Epithelial cell of prostate (primary cell): ENCODE measurements around the gene KIF11.

Source experiments
- DNase-seq: peaks from one replicate; pipeline ENCODE4 v3.0.0-alpha.2; 2011; ENCODE audit warnings: low read depth, low spot score
- H3K27ac ChIP-seq: fragments of 450-650 bp; 2 replicates; pipeline ENCODE4 v1.5.1; 2017; ENCODE audit warnings: mild to moderate bottlenecking

The KIF11 gene

DNA sequence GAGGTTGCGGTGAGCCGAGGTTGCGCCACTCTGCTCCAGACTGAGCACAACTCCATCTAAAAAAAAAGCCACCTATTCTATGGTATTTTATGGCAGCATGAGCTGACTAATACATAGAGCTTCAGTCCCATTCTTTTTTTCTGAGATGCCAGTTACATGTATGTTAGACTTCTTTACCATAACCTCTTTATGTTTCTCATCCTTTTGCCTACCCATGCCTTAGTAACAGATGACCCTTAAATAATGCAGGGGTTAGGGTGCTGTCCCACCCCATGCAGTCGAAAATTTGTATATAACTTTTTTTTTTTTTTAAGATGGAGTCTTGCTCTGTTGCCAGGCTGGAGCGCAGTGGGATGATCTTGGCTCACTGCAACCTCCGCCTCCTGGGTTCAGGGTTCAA, 74.1 kb downstream of the KIF11 start:
- no peak overlapping the region for H3K27ac ChIP-seq
- no peak for DNase-seq

DNA sequence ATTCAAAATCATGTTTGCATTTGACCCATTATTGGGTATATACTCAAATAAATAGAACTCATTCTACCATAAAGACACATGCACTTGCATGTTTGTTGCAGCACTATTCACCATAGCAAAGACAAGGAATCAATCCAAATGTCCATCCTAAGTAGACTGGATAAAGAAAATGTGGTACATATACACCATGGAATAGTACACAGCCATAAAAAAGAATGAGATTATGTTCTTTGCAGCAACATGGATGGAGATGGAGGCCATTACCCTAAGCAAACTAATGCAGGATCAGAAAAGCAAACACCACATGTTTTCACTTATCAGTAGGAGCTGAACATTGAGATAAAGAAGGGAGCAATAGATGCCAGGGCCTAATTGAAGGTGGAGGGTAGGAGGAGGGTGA, 84.8 kb downstream of the KIF11 start:
- H3K27ac ChIP-seq = no peak overlapping the region
- no peak for DNase-seq

DNA sequence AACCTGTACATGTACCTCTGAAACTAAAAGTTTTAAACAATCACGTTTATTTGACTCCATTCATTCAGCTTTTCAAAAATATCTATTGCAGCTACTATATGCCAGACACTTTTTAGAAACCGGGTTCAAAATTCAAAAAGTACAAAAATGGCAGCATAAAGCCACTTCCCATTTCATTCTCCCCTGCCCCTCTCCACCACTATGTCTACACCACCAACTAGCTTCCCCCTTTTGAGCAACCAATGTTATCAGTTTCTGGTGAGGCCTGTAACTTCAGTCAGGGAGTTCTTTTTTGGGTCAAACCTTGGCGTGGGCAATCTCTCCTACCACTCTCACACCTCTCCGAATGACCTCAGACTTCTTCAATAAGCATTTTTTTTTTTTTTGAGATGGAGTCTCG, 85.3 kb downstream of the KIF11 start:
- H3K27ac ChIP-seq = no peak overlapping the region
- DNase-seq = no peak

DNA sequence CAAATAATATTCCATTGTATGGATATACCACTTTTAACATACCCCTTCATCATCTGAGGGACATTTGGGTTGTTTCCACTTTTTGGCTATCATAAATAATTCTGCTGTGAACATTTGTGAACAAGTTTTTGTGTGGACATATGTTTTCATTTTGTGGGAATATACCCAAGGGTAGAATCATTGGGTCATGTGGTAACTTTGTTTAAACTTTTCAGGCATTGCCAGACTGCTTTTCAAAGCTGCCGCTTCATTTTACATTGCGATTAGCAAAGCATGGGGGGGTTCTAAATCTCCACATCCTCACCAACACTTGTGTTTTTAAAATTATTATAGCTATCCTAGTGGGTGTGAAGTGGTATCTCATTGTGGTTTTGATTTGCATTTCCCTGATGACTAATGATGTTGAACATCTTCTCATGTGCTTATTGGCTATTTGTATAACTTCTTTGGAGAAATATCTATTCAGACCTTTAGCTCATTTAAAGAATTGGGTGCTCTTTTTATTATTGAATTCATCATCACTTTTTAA, 88.4 kb downstream of the KIF11 start:
- no peak overlapping the region for H3K27ac ChIP-seq
- DNase-seq = no peak

DNA sequence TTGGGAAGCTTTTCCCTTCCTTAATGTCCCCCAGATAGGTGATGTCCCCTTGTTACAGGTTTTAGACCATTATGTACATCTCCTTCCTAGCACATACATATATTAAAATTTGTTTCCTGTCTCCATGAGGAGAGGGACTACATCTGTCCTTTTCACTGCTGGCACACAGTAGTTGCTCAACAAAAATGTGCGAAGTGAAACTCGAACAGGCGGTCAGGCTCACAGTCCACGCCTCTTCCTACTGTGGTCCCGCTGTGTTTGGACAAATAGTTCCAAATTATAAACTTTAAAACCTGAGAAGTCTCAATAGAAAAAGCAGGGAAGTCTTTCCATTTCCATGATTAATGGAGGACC, 95.6 kb downstream of the KIF11 start:
- H3K27ac ChIP-seq = no peak overlapping the region
- no peak for DNase-seq

DNA sequence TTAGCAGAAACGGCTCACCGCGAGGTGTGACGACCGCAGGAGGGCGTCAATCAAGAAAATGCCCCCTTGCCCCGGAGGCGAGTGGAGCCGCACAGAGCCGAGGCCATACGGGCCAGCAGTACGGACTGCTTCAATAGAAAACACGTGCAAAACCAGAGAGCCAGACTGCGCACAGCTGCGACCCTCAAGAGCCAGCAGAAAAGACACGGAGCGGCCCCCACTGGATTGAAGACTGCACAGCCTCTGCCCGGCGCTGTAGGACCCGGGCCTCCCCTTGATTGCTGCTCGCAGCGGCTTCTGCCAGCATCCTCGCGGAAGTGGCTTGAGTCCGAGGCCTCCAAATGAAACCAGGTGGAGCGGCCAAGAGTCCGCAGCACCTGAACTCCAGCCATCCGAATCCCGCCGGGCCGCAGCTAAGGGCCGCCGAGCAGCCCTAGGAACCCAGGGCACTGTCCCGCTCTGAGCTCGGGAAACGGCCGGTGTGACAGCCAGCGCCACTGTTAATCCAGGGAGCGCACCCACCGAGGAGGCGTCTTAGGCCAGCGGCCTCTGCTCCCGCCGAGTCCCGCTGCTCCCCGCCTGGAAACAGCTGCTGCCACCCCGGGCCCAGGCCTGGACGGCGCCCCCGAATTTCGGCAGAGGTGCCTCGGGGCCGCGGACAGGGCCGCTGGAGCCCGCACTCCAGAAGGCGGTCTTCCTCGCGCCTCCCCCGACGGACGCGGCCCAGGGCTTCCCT, 96.2 kb downstream of the KIF11 start:
- no peak for DNase-seq
- H3K27ac ChIP-seq = no peak overlapping the region

DNA sequence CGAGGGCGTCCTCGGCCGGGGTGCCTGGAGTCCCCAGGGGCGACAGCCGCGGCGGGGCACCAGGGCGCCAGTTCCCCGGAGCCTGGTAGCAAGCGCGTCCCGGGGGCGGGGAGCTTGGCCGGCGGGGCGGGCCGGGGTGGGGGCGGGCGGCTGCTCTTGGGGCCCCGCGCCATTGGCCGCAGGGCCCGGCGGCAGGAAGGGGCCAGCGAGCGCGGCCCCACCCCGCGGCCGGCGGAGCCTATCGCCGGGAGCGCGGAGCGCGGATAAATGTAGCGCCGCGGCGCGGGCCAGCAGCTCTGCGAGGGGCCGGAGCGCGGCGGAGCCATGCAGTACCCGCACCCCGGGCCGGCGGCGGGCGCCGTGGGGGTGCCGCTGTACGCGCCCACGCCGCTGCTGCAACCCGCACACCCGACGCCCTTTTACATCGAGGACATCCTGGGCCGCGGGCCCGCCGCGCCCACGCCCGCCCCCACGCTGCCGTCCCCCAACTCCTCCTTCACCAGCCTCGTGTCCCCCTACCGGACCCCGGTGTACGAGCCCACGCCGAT, 96.8 kb downstream of the KIF11 start, which contains the start of gene HHEX:
HHEX (plus strand) TSS at position 293 of the 548 bp plus-strand sequence; CDS start at position 325, 32 bp downstream.
- H3K27ac ChIP-seq = no peak within 1 kb of the TSS
- no peak for DNase-seq

DNA sequence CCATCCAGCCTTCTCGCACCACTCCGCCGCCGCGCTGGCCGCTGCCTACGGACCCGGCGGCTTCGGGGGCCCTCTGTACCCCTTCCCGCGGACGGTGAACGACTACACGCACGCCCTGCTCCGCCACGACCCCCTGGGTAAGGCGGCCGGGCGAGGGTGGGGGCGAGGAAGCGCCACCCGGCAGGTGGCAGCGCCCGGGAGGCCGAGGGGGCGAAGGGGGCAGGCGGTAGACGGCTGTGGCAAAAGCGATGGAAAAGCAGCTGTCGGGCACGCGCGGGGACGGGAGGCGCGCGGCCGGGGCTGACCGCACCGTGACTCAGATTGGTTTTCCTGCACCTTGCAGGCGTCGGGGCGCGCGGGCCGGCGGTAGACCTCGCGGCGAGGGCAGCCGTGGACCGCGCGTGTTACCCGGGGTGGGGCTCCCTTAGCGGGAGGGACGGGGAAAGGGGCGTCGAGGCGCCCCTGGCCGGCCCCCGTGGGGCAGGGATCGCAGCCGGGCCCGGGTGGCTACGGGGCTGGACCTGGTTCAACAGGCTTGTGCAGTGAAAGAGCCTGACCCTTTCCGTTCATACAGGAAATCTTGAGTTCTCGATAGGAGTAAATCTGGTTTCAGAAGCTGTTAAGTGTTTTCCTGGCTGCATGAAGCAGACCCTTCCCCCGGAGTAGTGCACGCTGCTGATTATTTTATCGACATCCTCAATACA, 97.4 kb downstream of the KIF11 start:
- H3K27ac ChIP-seq = no peak overlapping the region
- no peak for DNase-seq

DNA sequence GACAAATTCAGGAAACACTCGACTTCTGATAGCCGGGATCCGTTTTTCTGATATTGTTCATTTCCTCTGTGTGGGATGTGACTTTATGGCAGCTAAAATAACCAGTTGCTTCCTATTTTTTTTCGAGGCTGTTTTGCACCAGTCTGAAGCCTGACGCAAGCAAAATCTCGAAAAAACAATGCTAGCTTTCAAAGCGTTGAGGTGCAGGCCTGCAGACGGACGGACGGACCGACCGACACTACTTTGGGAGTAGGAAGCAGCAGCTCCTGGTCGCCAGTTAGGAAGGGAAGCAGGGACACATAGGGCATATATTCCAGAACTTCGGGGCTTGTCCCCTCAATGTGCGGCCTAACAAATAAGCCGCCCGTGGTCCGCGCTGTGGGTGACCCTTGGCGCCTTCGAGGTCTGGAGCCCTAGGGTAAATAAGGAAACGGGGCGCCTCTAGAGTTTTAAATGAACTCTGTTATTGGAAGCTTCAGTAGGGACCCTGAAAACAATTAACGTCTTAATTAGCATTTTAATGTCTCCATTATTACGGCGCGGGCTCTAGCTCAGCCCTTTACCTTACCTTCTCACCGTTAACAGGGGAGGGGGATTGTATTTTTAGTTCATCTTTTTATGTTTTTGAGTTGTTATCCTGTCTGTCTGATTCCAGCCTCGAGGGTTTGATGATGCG, 98.1 kb downstream of the KIF11 start:
- no peak for DNase-seq
- H3K27ac ChIP-seq = no peak overlapping the region

DNA sequence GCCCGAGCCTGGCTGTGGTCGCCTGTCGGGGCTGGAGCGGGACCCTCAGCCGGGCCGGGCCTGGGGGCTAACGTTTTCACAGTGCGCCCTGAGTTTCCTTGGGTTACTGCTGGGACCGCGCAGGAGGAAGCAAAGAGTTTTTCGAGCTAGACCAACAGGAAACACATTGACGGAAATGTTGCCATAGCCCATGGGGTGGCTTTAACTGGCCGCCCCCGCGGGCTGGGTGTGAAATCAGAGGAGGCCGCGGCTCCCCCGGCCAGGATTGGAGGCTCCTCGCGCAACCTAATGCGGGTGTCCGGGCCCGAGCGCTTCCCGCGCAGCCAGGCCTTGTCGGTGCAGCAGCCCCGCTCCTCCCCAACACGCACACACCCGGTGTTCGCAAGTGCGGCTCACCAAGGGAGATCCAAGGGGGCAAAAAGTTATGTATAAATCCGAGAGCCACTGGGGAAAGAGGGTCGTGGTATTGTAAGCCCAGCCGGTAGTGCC, 98.7 kb downstream of the KIF11 start:
- H3K27ac ChIP-seq = no peak overlapping the region
- DNase-seq = no peak

DNA sequence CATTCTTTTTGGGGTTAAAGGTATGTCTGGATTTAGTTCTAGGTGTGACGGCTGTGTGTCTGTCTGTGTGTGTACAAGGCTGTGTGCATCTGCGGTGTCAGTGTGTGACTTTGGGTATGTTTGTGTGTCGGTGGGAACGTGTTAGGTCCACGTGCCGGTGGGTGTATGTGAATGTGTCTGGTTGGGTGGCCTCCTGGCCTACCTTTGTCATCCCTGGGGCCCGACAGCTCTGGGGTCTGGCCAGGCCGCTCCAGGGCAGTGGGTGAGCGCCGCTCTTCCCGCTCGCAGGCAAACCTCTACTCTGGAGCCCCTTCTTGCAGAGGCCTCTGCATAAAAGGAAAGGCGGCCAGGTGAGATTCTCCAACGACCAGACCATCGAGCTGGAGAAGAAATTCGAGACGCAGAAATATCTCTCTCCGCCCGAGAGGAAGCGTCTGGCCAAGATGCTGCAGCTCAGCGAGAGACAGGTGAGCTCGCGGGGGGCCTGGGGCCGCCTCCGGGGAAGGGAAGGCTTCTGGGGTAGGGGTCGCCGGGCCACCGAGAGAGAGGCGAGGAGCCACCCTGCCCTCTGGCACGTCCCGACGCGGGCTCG, 99.2 kb downstream of the KIF11 start:
- H3K27ac ChIP-seq = no peak overlapping the region
- DNase-seq = no peak

DNA sequence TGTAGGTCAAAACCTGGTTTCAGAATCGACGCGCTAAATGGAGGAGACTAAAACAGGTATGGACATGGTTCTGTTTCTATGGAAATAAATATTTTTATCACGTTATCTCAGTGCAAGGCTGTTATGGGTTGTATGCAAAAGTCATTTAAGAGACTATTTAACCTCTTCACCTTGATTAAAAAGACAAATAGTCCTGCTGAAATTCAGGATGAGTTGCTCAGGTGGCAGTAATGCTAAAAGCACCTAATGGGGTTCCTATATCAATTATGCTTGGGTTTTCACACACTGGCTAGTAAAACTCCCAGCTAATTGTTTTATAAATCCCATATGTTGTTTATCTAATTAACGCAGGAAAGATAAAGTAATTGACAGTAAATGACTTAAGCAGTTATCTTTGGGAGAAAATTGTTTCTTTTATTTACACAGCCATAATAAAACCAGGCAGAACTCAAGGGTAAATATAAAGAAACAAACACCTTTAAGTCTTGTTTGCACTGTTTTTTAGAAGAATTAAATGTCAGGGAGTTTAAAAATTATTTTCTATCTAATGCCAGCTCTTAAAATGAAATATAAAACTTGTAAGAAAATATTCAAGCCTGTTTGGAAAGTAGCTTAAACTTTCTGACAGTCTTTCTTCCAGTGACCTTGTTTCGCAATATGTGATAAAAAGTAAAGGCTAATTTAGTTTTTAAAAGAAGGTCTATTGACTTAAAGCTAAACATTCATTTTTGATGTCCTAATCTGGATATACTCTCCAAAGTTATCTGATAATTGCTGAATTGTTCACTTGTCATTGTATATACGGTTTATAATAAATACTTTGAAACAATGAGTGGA, 100.0 kb downstream of the KIF11 start:
- no peak overlapping the region for H3K27ac ChIP-seq
- no peak for DNase-seq

DNA sequence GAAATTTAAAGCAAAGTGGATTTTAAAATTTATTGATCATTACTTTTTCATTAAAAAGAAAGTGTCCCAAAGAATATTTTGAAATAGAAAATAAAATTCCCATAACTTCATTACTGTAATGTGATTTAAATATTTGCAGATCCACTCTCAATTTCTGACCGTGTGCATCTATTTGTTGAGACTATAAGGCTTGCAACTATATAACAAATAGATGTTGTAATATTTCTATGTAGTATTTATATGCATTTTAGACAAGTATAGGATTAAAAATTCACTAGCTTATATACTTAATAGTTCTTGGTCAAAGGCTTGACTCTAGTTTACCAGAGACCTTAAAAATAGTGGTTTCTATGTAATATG, 100.6 kb downstream of the KIF11 start:
- no peak for DNase-seq
- H3K27ac ChIP-seq = no peak overlapping the region

DNA sequence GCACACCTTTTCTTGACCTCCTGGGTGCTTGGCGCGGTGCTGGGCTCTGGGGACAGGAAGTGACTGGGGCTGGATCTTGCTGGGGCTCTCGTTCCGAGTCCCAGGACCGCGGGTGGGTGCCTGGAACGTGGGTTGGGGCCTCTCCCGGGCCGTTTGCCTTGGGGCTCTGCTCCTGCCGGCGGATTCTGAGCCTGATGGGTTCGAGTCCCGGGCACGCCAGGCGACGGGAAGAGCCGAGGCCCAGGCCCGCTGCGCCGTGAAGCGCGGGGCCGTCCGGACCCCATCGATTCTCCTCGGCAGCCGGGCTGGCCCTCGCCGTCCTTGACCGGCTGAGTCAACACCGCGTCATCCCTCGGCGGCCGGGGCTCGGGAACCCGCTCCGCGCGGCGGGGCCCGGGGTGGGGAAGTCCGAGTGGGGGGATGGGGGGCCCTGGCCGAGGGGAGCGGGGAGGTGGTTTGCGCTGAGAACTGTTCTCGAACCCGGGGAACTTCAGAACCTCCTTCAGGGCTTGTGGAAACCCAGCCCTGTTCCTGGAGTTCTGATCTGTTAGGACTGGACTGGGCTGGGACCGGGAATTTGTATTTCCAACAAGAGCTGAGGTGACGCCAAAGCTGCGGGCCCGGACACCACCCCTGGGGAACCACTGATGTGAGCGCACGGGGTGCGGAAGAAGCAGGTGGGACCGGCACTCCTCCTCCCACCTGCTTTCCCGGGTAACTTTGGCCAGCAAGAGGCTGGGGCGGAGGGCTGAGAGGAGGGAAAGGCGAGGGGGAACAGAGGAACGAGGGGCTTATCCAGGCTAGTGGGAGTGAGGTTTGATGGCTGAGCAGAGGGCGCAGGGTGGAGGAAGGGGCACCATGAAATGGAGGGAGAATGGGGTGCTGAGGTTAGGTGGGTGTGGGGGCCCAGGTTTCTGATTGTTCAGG, 103.0 kb downstream of the KIF11 start:
- no peak overlapping the region for H3K27ac ChIP-seq
- no peak for DNase-seq

DNA sequence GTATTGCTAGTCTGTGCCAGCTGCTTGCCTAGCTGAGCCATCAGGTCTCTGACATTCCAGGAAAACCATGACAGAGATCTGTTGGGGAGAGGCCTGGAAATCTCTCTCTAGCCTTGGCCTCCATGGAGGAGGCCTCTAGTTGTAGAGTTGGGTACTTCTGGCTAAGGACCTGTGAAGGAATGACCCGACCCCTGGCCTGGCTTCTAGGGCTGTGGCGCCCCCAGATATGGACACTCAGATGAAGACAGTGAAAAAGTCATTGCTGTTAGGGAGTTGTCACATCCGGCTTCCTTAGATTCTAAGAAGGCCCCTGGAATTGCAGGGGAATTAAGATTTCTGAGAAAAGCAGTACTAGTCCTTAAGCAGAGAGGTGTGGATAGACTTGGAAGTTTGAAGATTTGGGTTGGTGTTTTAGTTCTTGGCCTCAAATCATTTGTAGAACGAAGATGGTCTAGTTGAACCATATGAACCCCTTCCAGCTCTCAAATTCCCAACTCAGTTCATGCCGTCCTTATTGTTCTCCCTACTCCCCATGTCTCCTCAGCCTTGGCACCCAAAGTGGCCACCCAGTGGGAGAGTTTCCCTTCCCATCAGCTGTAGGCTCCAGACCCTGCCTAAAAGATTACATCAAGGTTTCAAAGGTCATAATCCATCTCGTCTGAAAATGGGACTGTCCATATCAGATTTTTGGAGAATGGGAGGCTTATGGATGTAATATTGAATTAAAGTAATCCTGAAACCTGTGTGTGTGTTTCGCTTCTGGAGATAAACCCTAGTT, 103.9 kb downstream of the KIF11 start:
- DNase-seq = no peak
- H3K27ac ChIP-seq = no peak overlapping the region

DNA sequence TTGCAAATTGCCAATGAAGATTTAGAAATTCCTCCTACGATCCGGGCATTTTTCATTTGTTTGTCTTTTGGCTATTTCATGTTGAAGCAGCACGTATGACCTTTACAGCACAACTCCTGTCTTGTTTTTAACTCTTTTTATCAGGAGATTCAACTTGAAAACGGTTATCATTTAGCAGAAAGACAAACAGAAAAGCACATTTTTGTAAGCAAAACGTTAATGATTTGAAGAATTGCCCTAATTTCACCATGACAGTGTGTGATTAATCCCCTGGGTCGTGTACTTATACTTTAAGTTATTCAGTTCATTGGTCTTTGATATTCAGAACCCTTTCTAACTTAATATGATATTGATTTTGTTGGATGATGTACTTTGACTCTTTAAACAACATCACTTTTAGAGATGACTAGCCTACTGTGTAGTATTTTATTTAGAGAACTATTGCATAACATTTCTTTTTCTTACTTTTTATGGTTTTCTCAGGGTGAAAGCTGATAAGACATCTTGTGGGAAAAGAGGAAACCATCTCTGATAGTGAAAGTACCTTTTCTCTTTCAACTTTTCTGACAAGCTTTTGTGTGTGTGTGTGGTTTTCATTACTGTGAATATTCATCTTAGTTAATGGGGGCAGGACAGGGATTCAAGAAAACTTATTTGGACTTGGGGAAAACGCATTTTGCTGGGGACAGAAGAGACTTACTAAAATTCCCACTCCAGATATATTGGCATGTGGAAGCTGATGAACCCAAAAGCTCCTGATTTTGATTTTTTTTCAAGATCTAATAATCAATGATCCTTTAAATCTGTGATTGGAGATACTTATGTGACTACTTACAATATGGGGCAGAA, 105.0 kb downstream of the KIF11 start:
- H3K27ac ChIP-seq = no peak overlapping the region
- no peak for DNase-seq

DNA sequence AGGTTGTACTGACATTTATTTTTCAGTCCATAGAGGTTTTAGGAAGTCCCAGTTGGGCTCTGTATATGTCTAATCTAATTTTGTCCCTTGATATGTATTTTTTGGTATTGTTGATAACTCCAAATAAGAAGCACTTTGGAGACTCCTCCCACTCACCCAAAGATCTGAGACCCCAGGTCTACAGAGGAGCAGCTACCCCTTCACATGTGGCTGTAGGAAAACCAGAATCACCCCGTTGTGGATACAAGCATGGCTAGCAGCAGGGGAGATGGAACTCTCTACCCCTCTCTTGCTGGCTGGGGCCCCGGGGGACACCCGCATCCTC, 106.2 kb downstream of the KIF11 start:
- no peak for DNase-seq
- H3K27ac ChIP-seq = no peak overlapping the region
